T-cell (primary cell): ENCODE measurements around the gene CREB3L4. TPM values are rescaled to one million over a fixed set of nuclear protein-coding genes. Genes with fewer than 3 reads are reported as not detected.

ENCODE experiments used
- ATAC-seq, 4 experiments: fragments of 200-7000 bp in 3 of 4; fragments of 150-1000 bp in 1 of 4; cut with Tn5 transposase; replicated peaks in 1 of 4; 1 replicate in 3 of 4; 2 replicates in 1 of 4; pipeline ENCODE4 v1.10.0; 2021; ENCODE audit warnings: moderate library complexity in 3 of 4, mild to moderate bottlenecking in 2 of 4, moderate number of reproducible peaks in 1 of 4
- CTCF ChIA-PET, 2 donors: fragments of 300-600 bp; sonication (Branson Sonifier 250); formaldehyde crosslinking; loops; one replicate each; lab custom pipeline; 2022; ENCODE audit warnings: antibody characterized with exemption in 2 of 2; lab: Charles Lee
- POLR2A ChIA-PET, 2 donors: fragments of 300-600 bp; sonication (Branson Sonifier 250); formaldehyde crosslinking; loops; one replicate each; lab custom pipeline; 2022; ENCODE audit warnings: antibody characterized with exemption in 2 of 2; lab: Charles Lee
- DNase-seq, 35 experiments: peaks; one replicate each; pipeline versions ENCODE4 v3.0.0 to v3.0.0-alpha.2; 2013 to 2023
- H3K27ac ChIP-seq: one replicate; pipeline ENCODE4 v1.5.1; 2013; ENCODE audit warnings: low read length
- H3K27me3 ChIP-seq, 2 experiments: replicated peaks in 1 of 2; 1 replicate in 1 of 2; 2 replicates in 1 of 2; pipeline versions ENCODE4 v1.6.1 to v1.7.0; 2013; ENCODE audit warnings: low read length in 1 of 2, mixed read lengths in 1 of 2; ENCODE audit not compliant: control insufficient read depth in 2 of 2, insufficient read depth in 2 of 2; ENCODE audit errors: extremely low read depth in 1 of 2
- H3K36me3 ChIP-seq, 2 donors: 1 replicate in 1 of 2; 2 replicates in 1 of 2; pipeline versions ENCODE4 v1.6.1 to v1.7.0; 2013; ENCODE audit warnings: low read length in 1 of 2; ENCODE audit not compliant: control insufficient read depth in 2 of 2, insufficient read depth in 1 of 2; ENCODE audit errors: extremely low read depth in 1 of 2
- H3K4me1 ChIP-seq, 2 experiments: 1 replicate in 1 of 2; 2 replicates in 1 of 2; pipeline versions ENCODE4 v1.6.1 to v1.7.0; 2013; ENCODE audit warnings: low read length in 2 of 2, mixed read lengths in 1 of 2; ENCODE audit not compliant: insufficient read depth in 2 of 2, control insufficient read depth in 1 of 2; ENCODE audit errors: extremely low read depth in 1 of 2
- H3K4me3 ChIP-seq, 2 donors: 1 replicate in 1 of 2; 2 replicates in 1 of 2; pipeline versions ENCODE4 v1.5.1 to v1.7.0; 2013; ENCODE audit warnings: mild to moderate bottlenecking in 2 of 2, low read length in 1 of 2, moderate library complexity in 1 of 2; ENCODE audit not compliant: control insufficient read depth in 1 of 2; ENCODE audit errors: extremely low read depth in 1 of 2
- H3K9me3 ChIP-seq: 2 replicates; pipeline ENCODE4 v1.7.0; 2013
- H3K27ac Mint-ChIP-seq, 2 donors: one replicate each; pipeline ENCODE4 v1.8.0; 2020 to 2021; ENCODE audit warnings: mild to moderate bottlenecking in 2 of 2, mixed read lengths in 2 of 2
- H3K27me3 Mint-ChIP-seq, 2 donors: one replicate each; pipeline ENCODE4 v1.8.0; 2021 to 2022; ENCODE audit warnings: mixed read lengths in 2 of 2
- H3K36me3 Mint-ChIP-seq: one replicate; pipeline ENCODE4 v1.8.0; 2021; ENCODE audit warnings: mixed read lengths
- H3K4me1 Mint-ChIP-seq, 3 donors: one replicate each; pipeline ENCODE4 v1.8.0; 2020 to 2022; ENCODE audit warnings: mixed read lengths in 3 of 3, mild to moderate bottlenecking in 1 of 3
- H3K4me3 Mint-ChIP-seq, 3 donors: one replicate each; pipeline ENCODE4 v1.8.0; 2020 to 2022; ENCODE audit warnings: mild to moderate bottlenecking in 3 of 3, mixed read lengths in 3 of 3, moderate library complexity in 3 of 3
- H3K9me3 Mint-ChIP-seq, 3 donors: one replicate each; pipeline ENCODE4 v1.8.0; 2020 to 2022; ENCODE audit warnings: mixed read lengths in 3 of 3
- WGBS: methylation state at CpG from one replicate; pipeline ENCODE4 v1.1.5; 2013; ENCODE audit warnings: missing lambda C conversion rate; ENCODE audit not compliant: insufficient coverage; 5-methylcytosine and 5-hydroxymethylcytosine counted together
- total RNA-seq, 35 experiments: library from RNA in 6 of 35; stranded (reverse) in 6 of 35; fragments of 120-200 nt in 1 of 35; gene quantifications; one replicate each; pipeline versions ENCODE4 v1.2.1 to v1.2.4 and lab custom pipeline; 2013 to 2026

CREB3L4 gene
- total RNA-seq, 5 donors from 2014 or later (not counting 1 experiment from before 2014, with no cell fraction given) = 3.3 to 9.0 (median 6.3) TPM

DNA sequence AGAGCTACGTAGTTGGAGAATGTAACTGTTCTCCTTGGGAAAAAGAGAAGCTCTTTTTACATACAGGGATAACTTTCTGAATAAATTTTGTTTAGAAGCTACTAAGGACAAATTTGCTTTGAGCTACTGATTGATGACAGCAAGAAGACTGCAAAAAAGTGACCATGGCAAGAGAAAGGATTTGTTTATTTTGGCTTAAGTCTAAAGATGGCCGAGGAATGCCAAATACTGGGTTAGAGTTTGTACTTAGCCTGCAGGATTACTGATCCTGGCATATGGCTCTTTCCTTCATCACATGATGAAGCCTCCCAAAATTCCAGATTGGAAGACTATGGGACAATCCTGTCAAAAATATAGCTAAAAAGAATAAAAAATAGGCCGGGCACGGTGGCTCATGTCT is 51.6 kb downstream of the CREB3L4 start:
- Histone ChIP-seq H3K36me3 (no peaks in the 10 kb centered on the region), H3K4me1 (no peaks in the 10 kb centered on the region), H3K9me3 (no peaks in the 10 kb centered on the region), H3K4me3 (no peak overlapping the region), H3K27me3 (no peaks in the 10 kb centered on the region), H3K27ac (no peak overlapping the region)
- Mint-ChIP-seq H3K9me3 (no peaks in the 10 kb centered on the region), H3K27me3 (no peaks in the 10 kb centered on the region), H3K36me3 (no peaks in the 10 kb centered on the region), H3K27ac (no peak overlapping the region), H3K4me3 (no peak overlapping the region), H3K4me1 (no peaks in the 10 kb centered on the region)
- DNase-seq = no peak
- CTCF ChIA-PET = no interaction called here
- 100% methylated on average over 2 of the region's 4 CpGs for WGBS
- POLR2A ChIA-PET = no interaction called here
- ATAC-seq = no peak

DNA sequence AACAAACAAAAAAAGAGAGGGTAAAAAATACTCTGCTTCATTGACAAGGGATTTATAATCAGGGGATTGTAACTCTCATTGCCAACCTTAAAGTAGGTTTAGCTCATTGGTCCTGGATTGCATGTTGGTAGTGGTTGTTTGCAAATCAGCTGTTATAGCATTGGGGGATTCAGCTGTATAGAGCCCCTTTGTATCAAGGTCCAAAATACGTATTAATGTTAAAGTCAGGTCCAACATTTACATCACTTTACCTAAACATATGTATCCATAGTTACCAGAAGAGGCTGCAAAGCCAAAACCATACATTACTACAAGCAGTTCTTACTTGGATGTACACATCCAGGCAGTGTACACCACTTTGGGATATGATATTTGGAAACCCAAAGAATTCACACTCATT is 52.2 kb downstream of the CREB3L4 start:
- Histone ChIP-seq H3K4me1 (no peaks in the 10 kb centered on the region), H3K27me3 (no peaks in the 10 kb centered on the region), H3K27ac (no peak overlapping the region), H3K36me3 (no peaks in the 10 kb centered on the region), H3K4me3 (no peak overlapping the region), H3K9me3 (no peaks in the 10 kb centered on the region)
- Mint-ChIP-seq H3K36me3 (no peaks in the 10 kb centered on the region), H3K9me3 (no peaks in the 10 kb centered on the region), H3K4me3 (no peak overlapping the region), H3K27ac (no peak overlapping the region), H3K4me1 (no peaks in the 10 kb centered on the region), H3K27me3 (no peaks in the 10 kb centered on the region)
- POLR2A ChIA-PET = no interaction called here
- ATAC-seq (no peak), DNase-seq (no peak)
- no CpG with 5 or more reads among the region's 1 CpG for WGBS
- CTCF ChIA-PET = no interaction called here

Other genes starting within 250 kb of the CREB3L4 start
- gene INTS3, start 239.9 kb upstream of the CREB3L4 start, total RNA-seq = 10 to 100 TPM; 45.9 to 57.7 (median 48.5) TPM
- 10 to 100 TPM; 11.0 to 24.5 (median 18.9) TPM for gene SLC27A3, start 192.5 kb upstream of the CREB3L4 start, total RNA-seq
- 100 to 1,000 TPM in 3 of 5 donors, 10 to 100 TPM in 2; 94.6 to 107 (median 103) TPM for gene GATAD2B, start 44.9 kb upstream of the CREB3L4 start, total RNA-seq
- 100 to 1,000 TPM; 161 to 220 (median 196) TPM for gene DENND4B, start 21.2 kb upstream of the CREB3L4 start, total RNA-seq
- 100 to 1,000 TPM; 108 to 153 (median 122) TPM for gene CRTC2, start 9.3 kb upstream of the CREB3L4 start, total RNA-seq
- 10 to 100 TPM; 15.1 to 22.0 (median 16.4) TPM for gene SLC39A1, start 4.4 kb upstream of the CREB3L4 start, total RNA-seq
- gene JTB, start 9.8 kb downstream of the CREB3L4 start, total RNA-seq = 100 to 1,000 TPM in 3 of 5 donors, 10 to 100 TPM in 2; 90.4 to 137 (median 129) TPM
- 1 to 10 TPM in 4 of 5 donors, under 1 TPM in 1; 0.91 to 3.6 (median 2.6) TPM for gene RAB13, start 18.4 kb downstream of the CREB3L4 start, total RNA-seq
- 1,000 to 10,000 TPM; 4,147 to 5,898 (median 5,716) TPM for gene RPS27, start 22.9 kb downstream of the CREB3L4 start, total RNA-seq
- under 1 TPM; 0.10 to 0.35 (median 0.18) TPM for gene NUP210L, start 187.2 kb downstream of the CREB3L4 start, total RNA-seq
- gene TPM3, start 224.2 kb downstream of the CREB3L4 start, total RNA-seq = 100 to 1,000 TPM; 340 to 396 (median 363) TPM
- not detected for gene CFAP141, start 238.4 kb downstream of the CREB3L4 start, total RNA-seq